Suprapubic skin (tissue), 4 donors: ENCODE measurements around the gene PIEZO1. TPM values are rescaled to one million over a fixed set of nuclear protein-coding genes. Genes with fewer than 3 reads are reported as not detected.
"Not testable (repeated sequence)": the region's sequence is repeated elsewhere in the genome, so short reads cannot be mapped to it uniquely, and the experiment has no call there.

ENCODE experiments used
- DNase-seq, 2 donors: peaks; one replicate each; pipeline ENCODE4 v3.0.0-alpha.2; 2019; ENCODE audit warnings: low spot score in 2 of 2
- H3K27ac ChIP-seq: fragments of 200-600 bp; sonication (generic); one replicate; pipeline ENCODE4 v1.5.1; 2019
- H3K27me3 ChIP-seq: fragments of 200-600 bp; sonication (generic); one replicate; pipeline ENCODE4 v1.5.1; 2019
- H3K36me3 ChIP-seq: fragments of 200-600 bp; sonication (generic); one replicate; pipeline ENCODE4 v1.5.1; 2019
- H3K4me1 ChIP-seq: fragments of 200-600 bp; sonication (generic); one replicate; pipeline ENCODE4 v1.5.1; 2019
- H3K4me3 ChIP-seq: fragments of 200-600 bp; sonication (generic); one replicate; pipeline ENCODE4 v1.5.1; 2019; ENCODE audit warnings: mild to moderate bottlenecking
- H3K9me3 ChIP-seq: fragments of 200-600 bp; sonication (generic); one replicate; pipeline ENCODE4 v1.5.1; 2019
- CTCF ChIP-seq, 2 donors: fragments of 200-600 bp in 1 of 2; fragments of 450-650 bp in 1 of 2; sonication (generic) in 1 of 2; IDR thresholded peaks; one replicate each; pipeline ENCODE4 v1.5.1; 2016 to 2019; ENCODE audit warnings: antibody characterized with exemption in 2 of 2, mild to moderate bottlenecking in 1 of 2, moderate library complexity in 1 of 2
- EP300 ChIP-seq: sonication (generic); formaldehyde crosslinking; IDR thresholded peaks from one replicate; pipeline ENCODE4 v1.6.1; 2017; ENCODE audit warnings: antibody characterized with exemption
- POLR2A ChIP-seq, 2 donors: fragments of 450-650 bp; IDR thresholded peaks; one replicate each; pipeline ENCODE4 v1.6.1; 2017; ENCODE audit warnings: antibody characterized with exemption in 2 of 2, mild to moderate bottlenecking in 2 of 2, moderate library complexity in 2 of 2
- POLR2AphosphoS5 ChIP-seq, 3 donors: sonication (generic); formaldehyde crosslinking; IDR thresholded peaks; one replicate each; pipeline ENCODE4 v1.6.1; 2017; ENCODE audit warnings: antibody characterized with exemption in 3 of 3
- WGBS: methylation state at CpG from one replicate; pipeline ENCODE4 v1.1.5; 2018; 5-methylcytosine and 5-hydroxymethylcytosine counted together
- total RNA-seq, 4 donors: library from RNA; depleted of rRNA; stranded (reverse); fragments of >200 nt; gene quantifications; one replicate each; pipeline ENCODE4 v1.1.0, GENCODE V29; 2016

PIEZO1 gene
- total RNA-seq, 4 donors from 2014 or later = 185 to 269 (median 224) TPM

GRCh38 chr16:88774544-88775393 is 10.3 kb downstream of the PIEZO1 start:
- H3K27ac ChIP-seq = no peak overlapping the region
- no peak for TF ChIP-seq POLR2A (IDR thresholded peaks at IDR 0.05)
- TF ChIP-seq CTCF (IDR thresholded peaks at IDR 0.05) = no peak
- no peak for TF ChIP-seq POLR2AphosphoS5 (IDR thresholded peaks at IDR 0.05)
- TF ChIP-seq EP300 = no peak

GRCh38 chr16:88773812-88774291 is 11.2 kb downstream of the PIEZO1 start:
- peaks cover 79% of the 10 kb centered on the region for H3K4me1 ChIP-seq
- TF ChIP-seq POLR2AphosphoS5 (IDR thresholded peaks at IDR 0.05) = no peak
- no peak for TF ChIP-seq POLR2A (IDR thresholded peaks at IDR 0.05)
- TF ChIP-seq EP300 = no peak
- no peak for TF ChIP-seq CTCF (IDR thresholded peaks at IDR 0.05)
- no peak overlapping the region for H3K4me3 ChIP-seq
- no peaks in the 10 kb centered on the region for H3K9me3 ChIP-seq
- peak in 1 of 2 donors; percentile 89 for DNase-seq
- H3K36me3 ChIP-seq = peaks cover 3% of the 10 kb centered on the region
- H3K27ac ChIP-seq = no peak overlapping the region
- WGBS = 65% methylated on average over 3 of the region's 12 CpGs
- H3K27me3 ChIP-seq = no peaks in the 10 kb centered on the region

More at GRCh38 chr16:88774544-88775393, 10.3 kb downstream of the PIEZO1 start:
- Histone ChIP-seq H3K4me1 (peaks cover 79% of the 10 kb centered on the region), H3K9me3 (no peaks in the 10 kb centered on the region), H3K27me3 (no peaks in the 10 kb centered on the region), H3K36me3 (peaks cover 3% of the 10 kb centered on the region), H3K4me3 (no peak overlapping the region)
- no peak for DNase-seq
- WGBS = 90% methylated on average over 18 of the region's 32 CpGs

GRCh38 chr16:88772871-88773811 is 11.9 kb downstream of the PIEZO1 start:
- H3K4me3 ChIP-seq = no peak overlapping the region
- H3K4me1 ChIP-seq = peaks cover 81% of the 10 kb centered on the region
- H3K9me3 ChIP-seq = no peaks in the 10 kb centered on the region
- WGBS = 59% methylated on average over 12 of the region's 29 CpGs
- no peak overlapping the region for H3K27ac ChIP-seq
- no peak for TF ChIP-seq CTCF (IDR thresholded peaks at IDR 0.05)
- TF ChIP-seq EP300 = no peak
- no peak for TF ChIP-seq POLR2AphosphoS5 (IDR thresholded peaks at IDR 0.05)
- TF ChIP-seq POLR2A (IDR thresholded peaks at IDR 0.05) = no peak
- no peak for DNase-seq
- H3K27me3 ChIP-seq = no peaks in the 10 kb centered on the region
- peaks cover 3% of the 10 kb centered on the region for H3K36me3 ChIP-seq

GRCh38 chr16:88771781-88772180 is 13.2 kb downstream of the PIEZO1 start:
- H3K4me3 ChIP-seq, H3K9me3 ChIP-seq, H3K36me3 ChIP-seq, DNase-seq, H3K27me3 ChIP-seq, H3K27ac ChIP-seq: not testable (repeated sequence)
- H3K4me1 ChIP-seq = peaks cover 83% of the 10 kb centered on the region
- WGBS = 93% methylated on average over 13 of the region's 23 CpGs

- Histone ChIP-seq H3K4me3 (peak overlapping the region; percentile 36), H3K9me3 (no peaks in the 10 kb centered on the region), H3K4me1 (peaks cover 79% of the 10 kb centered on the region), H3K36me3 (peaks cover under 1% of the 10 kb centered on the region), H3K27me3 (no peaks in the 10 kb centered on the region), H3K27ac (peak overlapping the region; percentile 86)
- no peak for DNase-seq
- 68% methylated on average over 10 of the region's 19 CpGs for WGBS
- TF ChIP-seq POLR2AphosphoS5 (IDR thresholded peaks at IDR 0.05) (no peak), POLR2A (IDR thresholded peaks at IDR 0.05) (no peak), CTCF (IDR thresholded peaks at IDR 0.05) (no peak), EP300 (no peak)
Observed at GRCh38 chr16:88771294-88771772, 13.7 kb downstream of the PIEZO1 start.
